IMR-90 (cell line): ENCODE measurements around the gene CNKSR3. TPM values are rescaled to one million over a fixed set of nuclear protein-coding genes. Genes with fewer than 3 reads are reported as not detected.
A peak's percentile ranks its signal among the peaks of the same experiment; 100 is the strongest.

ENCODE experiments used
- ATAC-seq: fragments of 200-7000 bp; cut with Tn5 transposase; 2 replicates; pipeline ENCODE4 v1.9.1; 2020; ENCODE audit warnings: low read depth, mild to moderate bottlenecking, moderate library complexity
- BruUV-seq: library from RNA; stranded (reverse); fragments of 400-500 nt; replicated peaks from 2 replicates; lab custom pipeline; 2021; lab: Mats Ljungman, UMichigan
- CTCF ChIA-PET: fragments of 300-600 bp; formaldehyde crosslinking; extraction: SDS; loops from one replicate; lab custom pipeline; 2021; ENCODE audit warnings: antibody characterized with exemption; lab: Yijun Ruan, JAX
- POLR2A ChIA-PET: fragments of 300-600 bp; sonication (Branson Sonifier 250); formaldehyde crosslinking; loops from one replicate; lab custom pipeline; 2022; ENCODE audit warnings: antibody characterized with exemption; ENCODE audit not compliant: unreplicated experiment; lab: Charles Lee
- DNase-seq: peaks from one replicate; pipeline ENCODE4 v3.0.0; 2013
- H2AFZ ChIP-seq: replicated peaks from 2 replicates; pipeline ENCODE3; 2013; ENCODE audit warnings: low read length, mild to moderate bottlenecking; ENCODE audit not compliant: poor library complexity
- H2AK5ac ChIP-seq: 2 replicates; pipeline ENCODE4 v1.6.1; 2013; ENCODE audit warnings: low read depth, low read length, inconsistent platforms
- H2AK9ac ChIP-seq: replicated peaks from 2 replicates; pipeline ENCODE3; 2013; ENCODE audit warnings: mild to moderate bottlenecking, low read depth, low read length, moderate library complexity; ENCODE audit not compliant: poor library complexity
- H2BK120ac ChIP-seq: 2 replicates; pipeline ENCODE4 v1.6.1; 2013; ENCODE audit warnings: low read depth, low read length, inconsistent platforms
- H2BK15ac ChIP-seq: 3 replicates; pipeline ENCODE4 v1.6.1; 2013; ENCODE audit warnings: low read depth, low read length, inconsistent platforms
- H2BK20ac ChIP-seq: 2 replicates; pipeline ENCODE4 v1.6.1; 2013; ENCODE audit warnings: low read depth, mild to moderate bottlenecking, inconsistent platforms, low read length, moderate library complexity
- H2BK5ac ChIP-seq: 2 replicates; pipeline ENCODE4 v1.6.1; 2013; ENCODE audit warnings: mild to moderate bottlenecking, low read depth, low read length, inconsistent platforms; ENCODE audit not compliant: poor library complexity, severe bottlenecking
- H3K14ac ChIP-seq: replicated peaks from 2 replicates; pipeline ENCODE4 v1.6.1; 2013; ENCODE audit warnings: low read depth, low read length, inconsistent platforms
- H3K18ac ChIP-seq: 2 replicates; pipeline ENCODE4 v1.6.1; 2013; ENCODE audit warnings: low read depth, low read length, control low read depth
- H3K23ac ChIP-seq: 2 replicates; pipeline ENCODE4 v1.6.1; 2013; ENCODE audit warnings: low read depth, low read length, inconsistent platforms
- H3K27ac ChIP-seq: 2 replicates; pipeline ENCODE4 v1.5.1; 2013; ENCODE audit warnings: mild to moderate bottlenecking, control low read depth, low read length; ENCODE audit not compliant: insufficient read depth
- H3K27me3 ChIP-seq: 2 replicates; pipeline ENCODE4 v1.6.1; 2013; ENCODE audit warnings: low read length; ENCODE audit not compliant: control insufficient read depth, insufficient read depth
- H3K36me3 ChIP-seq: 2 replicates; pipeline ENCODE4 v1.6.1; 2013; ENCODE audit warnings: low read length, mixed read lengths; ENCODE audit not compliant: control insufficient read depth, insufficient read depth
- H3K4ac ChIP-seq: 2 replicates; pipeline ENCODE4 v1.6.1; 2013; ENCODE audit warnings: low read depth, low read length, inconsistent platforms
- H3K4me1 ChIP-seq: 2 replicates; pipeline ENCODE4 v1.6.1; 2013; ENCODE audit warnings: low read length, mixed read lengths; ENCODE audit not compliant: control insufficient read depth, insufficient read depth
- H3K4me2 ChIP-seq: 2 replicates; pipeline ENCODE4 v1.6.1; 2013; ENCODE audit warnings: low read depth, mild to moderate bottlenecking, control low read depth, low read length, moderate library complexity
- H3K4me3 ChIP-seq: 2 replicates; pipeline ENCODE4 v1.5.1; 2013; ENCODE audit warnings: low read depth, mild to moderate bottlenecking, control low read depth, low read length, moderate library complexity; ENCODE audit not compliant: insufficient read depth
- H3K56ac ChIP-seq: 2 replicates; pipeline ENCODE4 v1.6.1; 2013; ENCODE audit warnings: low read length, inconsistent platforms; ENCODE audit not compliant: insufficient read depth; ENCODE audit errors: extremely low read depth
- H3K79me1 ChIP-seq, 2 experiments: 2 replicates each; pipeline ENCODE4 v1.6.1; 2013; ENCODE audit warnings: low read length in 2 of 2, inconsistent platforms in 1 of 2, low read depth in 1 of 2
- H3K9ac ChIP-seq: 2 replicates; pipeline ENCODE4 v1.6.1; 2013; ENCODE audit warnings: low read depth, low read length, control low read depth
- H3K9me1 ChIP-seq: 2 replicates; pipeline ENCODE4 v1.6.1; 2013; ENCODE audit warnings: low read length, inconsistent platforms; ENCODE audit not compliant: insufficient read depth
- H3K9me3 ChIP-seq: 2 replicates; pipeline ENCODE4 v1.6.1; 2013; ENCODE audit warnings: low read length; ENCODE audit not compliant: control insufficient read depth, insufficient read depth
- H4K20me1 ChIP-seq: 2 replicates; pipeline ENCODE4 v1.6.1; 2013; ENCODE audit warnings: low read length, inconsistent platforms; ENCODE audit not compliant: insufficient read depth
- H4K5ac ChIP-seq: 2 replicates; pipeline ENCODE4 v1.6.1; 2013; ENCODE audit warnings: mild to moderate bottlenecking, low read depth, low read length, control low read depth
- H4K8ac ChIP-seq, 2 experiments: 2 replicates each; pipeline ENCODE4 v1.6.1; 2013; ENCODE audit warnings: low read depth in 2 of 2, low read length in 2 of 2, control low read depth in 1 of 2, inconsistent platforms in 1 of 2
- H4K91ac ChIP-seq: 2 replicates; pipeline ENCODE4 v1.6.1; 2013; ENCODE audit warnings: low read depth, low read length, inconsistent platforms; ENCODE audit not compliant: insufficient read depth
- BHLHE40 ChIP-seq: fragments of 150-350 bp; IDR thresholded peaks from 2 replicates; pipeline ENCODE4 v1.6.1; 2016; ENCODE audit warnings: mild to moderate bottlenecking, low read depth, low read length
- CHD1 ChIP-seq: IDR thresholded peaks from 2 replicates; pipeline ENCODE4 v1.6.1; 2012; ENCODE audit warnings: low read depth, low read length, improper control_type of control experiment
- MAFK ChIP-seq: IDR thresholded peaks from 2 replicates; pipeline ENCODE4 v1.6.1; 2012; ENCODE audit warnings: low read depth, low read length, improper control_type of control experiment
- MAZ ChIP-seq: IDR thresholded peaks from 2 replicates; pipeline ENCODE4 v1.6.1; 2012; ENCODE audit warnings: low read depth, mild to moderate bottlenecking, low read length, improper control_type of control experiment, moderate library complexity, borderline replicate concordance
- MXI1 ChIP-seq: IDR thresholded peaks from 2 replicates; pipeline ENCODE4 v1.6.1; 2012; ENCODE audit warnings: low read depth, mild to moderate bottlenecking, low read length, moderate library complexity, borderline replicate concordance
- POLR2A ChIP-seq: IDR thresholded peaks from 2 replicates; pipeline ENCODE4 v1.6.1; 2012; ENCODE audit warnings: mild to moderate bottlenecking, low read depth, low read length
- RAD21 ChIP-seq: IDR thresholded peaks from 2 replicates; pipeline ENCODE4 v1.6.1; 2012; ENCODE audit warnings: low read length, improper control_type of control experiment
- RFX5 ChIP-seq: IDR thresholded peaks from 2 replicates; pipeline ENCODE4 v1.8.0; 2012; ENCODE audit warnings: low read depth, mild to moderate bottlenecking, low read length, moderate library complexity
- SMC3 ChIP-seq: fragments of 150-350 bp; IDR thresholded peaks from 2 replicates; pipeline ENCODE4 v1.6.1; 2016; ENCODE audit warnings: low read depth, mild to moderate bottlenecking, antibody characterized with exemption, low read length, moderate library complexity
- WGBS, 2 experiments: methylation state at CpG; one replicate each; pipeline versions ENCODE4 v1.1.5 to v1.1.7; 2013; ENCODE audit warnings: missing lambda C conversion rate in 2 of 2; ENCODE audit not compliant: insufficient read length in 1 of 2; ENCODE audit errors: extremely low coverage in 2 of 2; 5-methylcytosine and 5-hydroxymethylcytosine counted together
- dilution Hi-C: fragments of 300-500 bp; cut with HindIII; formaldehyde crosslinking; loops from one replicate; pipeline ENCODE4 v1.14.3; 2018; ENCODE audit warnings: low sequenced_read_pairs; ENCODE audit not compliant: unreplicated experiment
- in situ Hi-C: fragments of 300-500 bp; cut with MboI; formaldehyde crosslinking; loops from 3 replicates; pipeline ENCODE4 v1.14.3; 2019; ENCODE audit warnings: low sequenced_read_pairs, inconsistent platforms, mixed read lengths
- intact Hi-C: fragments of 100-400 bp; cut with micrococcal nuclease; formaldehyde crosslinking; loops from 2 replicates; pipeline ENCODE4 v1.10.0; 2022
- polyA plus RNA-seq, 3 experiments: library from polyadenylated mRNA; depleted of rRNA; stranded (reverse); fragments of >200 nt; gene quantifications; 2 replicates each; pipeline ENCODE4 v1.2.3, GENCODE V29; 2012; ENCODE audit warnings: low replicate concordance in 1 of 3
- total RNA-seq: library from RNA; depleted of rRNA; stranded (reverse); fragments of >200 nt; gene quantifications from 2 replicates; pipeline ENCODE4 v1.2.3, GENCODE V29; 2012
- TF ChIP-seq, protein P1 (sequence below): fragments of 150-350 bp; IDR thresholded peaks from 2 replicates; pipeline ENCODE4 v1.6.1; 2016; ENCODE audit warnings: low read depth, mild to moderate bottlenecking, low read length, moderate library complexity, borderline replicate concordance
- TF ChIP-seq, protein P2 (sequence below): conservative IDR thresholded peaks from 2 replicates; pipeline ENCODE4 v1.5.1; 2012; ENCODE audit warnings: mild to moderate bottlenecking, low read depth, low read length, improper control_type of control experiment

The CNKSR3 gene
- total and polyA plus RNA-seq, 2 of the 4 experiments (the other 2 are of a cell fraction) = 6.7 to 15.8 TPM

DNA sequence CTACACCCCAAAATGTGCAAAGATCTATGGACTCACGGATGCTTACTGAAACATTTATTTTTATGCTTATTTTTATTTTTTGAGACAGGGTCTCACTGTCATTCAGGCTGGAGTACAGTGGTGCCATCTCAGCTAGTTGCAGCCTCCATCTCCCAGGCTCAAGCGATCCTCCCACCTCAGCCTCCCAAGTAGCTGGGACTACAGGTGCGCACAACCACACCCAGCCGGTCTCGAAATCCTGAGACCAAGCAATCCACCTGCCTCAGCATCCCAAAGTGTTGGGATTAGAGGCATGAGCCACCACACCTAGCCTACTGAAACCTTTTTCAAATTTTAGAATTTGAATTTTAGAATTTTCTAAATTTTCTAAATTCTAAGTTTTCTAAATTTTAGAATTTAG, 103.0 kb downstream of the CNKSR3 start:
- Histone ChIP-seq H3K4me2 (no peak overlapping the region), H3K23ac (no peak overlapping the region), H2BK120ac (no peak overlapping the region), H2AK5ac (peak overlapping the region; percentile 52; the same call in 1 of the 2 replicates), H3K9me1 (0 out of 2 replicates have a peak, but pooled peaks cover 7% of the 10 kb centered on the region), H3K14ac (no peak overlapping the region), H4K91ac (no peak overlapping the region), H3K4me1 (peaks cover 26% of the 10 kb centered on the region), H3K9ac (no peak overlapping the region), H3K27ac (no peak overlapping the region), H2AFZ (no peak overlapping the region), H2BK15ac (peak overlapping the region; percentile 38; the same call in 1 of the 3 replicates), H3K18ac (no peak overlapping the region), H3K9me3 (no peaks in the 10 kb centered on the region), H3K4me3 (no peak overlapping the region), H4K20me1 (no peaks in the 10 kb centered on the region; the same call in 1 of the 2 replicates), H4K5ac (no peak overlapping the region), H2BK20ac (peak overlapping the region; percentile 23; the same call in 1 of the 2 replicates), H3K56ac (no peak overlapping the region), H2AK9ac (no peak overlapping the region), H3K4ac (no peak overlapping the region), H3K36me3 (peaks cover 14% of the 10 kb centered on the region), H3K79me1 (peaks cover 0 to 26% of the 10 kb centered on the region in 2 experiments; a peak in 3 of 4 replicates), H4K8ac (no peak overlapping the region), H2BK5ac (no peak overlapping the region), H3K27me3 (no peaks in the 10 kb centered on the region)
- WGBS, 2 experiments = no CpG with 5 or more reads among the region's 5 CpGs
- ChIA-PET POLR2A (no interaction called here), CTCF (no interaction called here)
- intact Hi-C loops = no loop called here
- TF ChIP-seq CHD1 (no peak), RFX5 (no peak), SMC3 (no peak), MXI1 (no peak), MAFK (no peak), MAZ (no peak), POLR2A (no peak), RAD21 (no peak), BHLHE40 (no peak)
- TF ChIP-seq, protein P1, sequence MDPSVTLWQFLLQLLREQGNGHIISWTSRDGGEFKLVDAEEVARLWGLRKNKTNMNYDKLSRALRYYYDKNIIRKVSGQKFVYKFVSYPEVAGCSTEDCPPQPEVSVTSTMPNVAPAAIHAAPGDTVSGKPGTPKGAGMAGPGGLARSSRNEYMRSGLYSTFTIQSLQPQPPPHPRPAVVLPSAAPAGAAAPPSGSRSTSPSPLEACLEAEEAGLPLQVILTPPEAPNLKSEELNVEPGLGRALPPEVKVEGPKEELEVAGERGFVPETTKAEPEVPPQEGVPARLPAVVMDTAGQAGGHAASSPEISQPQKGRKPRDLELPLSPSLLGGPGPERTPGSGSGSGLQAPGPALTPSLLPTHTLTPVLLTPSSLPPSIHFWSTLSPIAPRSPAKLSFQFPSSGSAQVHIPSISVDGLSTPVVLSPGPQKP = no peak
- TF ChIP-seq, protein P2, sequence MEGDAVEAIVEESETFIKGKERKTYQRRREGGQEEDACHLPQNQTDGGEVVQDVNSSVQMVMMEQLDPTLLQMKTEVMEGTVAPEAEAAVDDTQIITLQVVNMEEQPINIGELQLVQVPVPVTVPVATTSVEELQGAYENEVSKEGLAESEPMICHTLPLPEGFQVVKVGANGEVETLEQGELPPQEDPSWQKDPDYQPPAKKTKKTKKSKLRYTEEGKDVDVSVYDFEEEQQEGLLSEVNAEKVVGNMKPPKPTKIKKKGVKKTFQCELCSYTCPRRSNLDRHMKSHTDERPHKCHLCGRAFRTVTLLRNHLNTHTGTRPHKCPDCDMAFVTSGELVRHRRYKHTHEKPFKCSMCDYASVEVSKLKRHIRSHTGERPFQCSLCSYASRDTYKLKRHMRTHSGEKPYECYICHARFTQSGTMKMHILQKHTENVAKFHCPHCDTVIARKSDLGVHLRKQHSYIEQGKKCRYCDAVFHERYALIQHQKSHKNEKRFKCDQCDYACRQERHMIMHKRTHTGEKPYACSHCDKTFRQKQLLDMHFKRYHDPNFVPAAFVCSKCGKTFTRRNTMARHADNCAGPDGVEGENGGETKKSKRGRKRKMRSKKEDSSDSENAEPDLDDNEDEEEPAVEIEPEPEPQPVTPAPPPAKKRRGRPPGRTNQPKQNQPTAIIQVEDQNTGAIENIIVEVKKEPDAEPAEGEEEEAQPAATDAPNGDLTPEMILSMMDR = no peak
- in situ Hi-C loops = no loop called here
- no peak for DNase-seq
- dilution Hi-C loops = no loop called here
- no peak for ATAC-seq
- BruUV-seq = no TSS peak
